Activated T-cell treated with anti-CD3 and anti-CD28 coated beads, Interleukin-2, amount 50 U/mL, for 4 hours (primary cell): ENCODE data around the gene SLC35G2. TPM values are rescaled to one million over a fixed set of nuclear protein-coding genes. Genes with fewer than 3 reads are reported as not detected.
"Not testable (repeated sequence)": the region's sequence is repeated elsewhere in the genome, so short reads cannot be mapped to it uniquely, and the experiment has no call there.

Experiments used
- ATAC-seq, 2 donors: fragments of 200-7000 bp; cut with Tn5 transposase; one replicate each; pipeline ENCODE4 v1.10.0; 2021
- DNase-seq: peaks from one replicate; pipeline ENCODE4 v3.0.0-alpha.2; 2020
- H3K27me3 Mint-ChIP-seq: one replicate; pipeline ENCODE4 v1.8.0; 2021; ENCODE audit warnings: low read depth, mixed read lengths
- H3K36me3 Mint-ChIP-seq: one replicate; pipeline ENCODE4 v1.8.0; 2022; ENCODE audit warnings: mixed read lengths; ENCODE audit not compliant: insufficient read depth
- H3K4me1 Mint-ChIP-seq: one replicate; pipeline ENCODE4 v1.8.0; 2021; ENCODE audit warnings: low read depth, mixed read lengths
- H3K4me3 Mint-ChIP-seq: one replicate; pipeline ENCODE4 v1.8.0; 2021; ENCODE audit warnings: mild to moderate bottlenecking, moderate library complexity, mixed read lengths
- H3K9me3 Mint-ChIP-seq: one replicate; pipeline ENCODE4 v1.8.0; 2021; ENCODE audit warnings: mixed read lengths
- total RNA-seq, 3 donors: library from RNA; stranded (reverse); gene quantifications; one replicate each; pipeline ENCODE4 v1.2.1, GENCODE V29; 2021

Gene SLC35G2
- total RNA-seq = 1 to 10 TPM in 1 of 3 donors, under 1 TPM in 2; 0.40 to 1.1 (median 0.71) TPM

GRCh38 chr3:136818769-136819391 is at the start of gene SLC35G2:
Gene SLC35G2 (plus strand): TSS chr3:136819126. CDS start chr3:136854461, 35,335 bp downstream.
- Mint-ChIP-seq H3K4me1 (peaks cover 20% of the 10 kb centered on the region), H3K36me3 (no peaks in the 10 kb centered on the region), H3K4me3 (peak within 1 kb of the TSS; percentile 80), H3K27me3 (peaks cover 52% of the 10 kb centered on the region), H3K9me3 (peaks cover 7% of the 10 kb centered on the region)
- DNase-seq (peak; percentile 13), ATAC-seq (peak; percentile 64 to 71)

GRCh38 chr3:136772709-136773108 is 46.2 kb upstream of the SLC35G2 start:
- H3K9me3 Mint-ChIP-seq = no peaks in the 10 kb centered on the region
- no peak overlapping the region for H3K4me3 Mint-ChIP-seq
- H3K27me3 Mint-ChIP-seq = no peaks in the 10 kb centered on the region
- H3K36me3 Mint-ChIP-seq = no peaks in the 10 kb centered on the region
- no peak for DNase-seq
- ATAC-seq = no peak
- H3K4me1 Mint-ChIP-seq = no peaks in the 10 kb centered on the region

- H3K4me3 Mint-ChIP-seq = no peak overlapping the region
Observed at GRCh38 chr3:136778865-136779264, 40.1 kb upstream of the SLC35G2 start.

GRCh38 chr3:136780741-136781140 is 38.2 kb upstream of the SLC35G2 start:
- no peaks in the 10 kb centered on the region for H3K36me3 Mint-ChIP-seq
- no peaks in the 10 kb centered on the region for H3K9me3 Mint-ChIP-seq
- no peak for DNase-seq

More at GRCh38 chr3:136778865-136779264, 40.1 kb upstream of the SLC35G2 start:
- H3K36me3 Mint-ChIP-seq = no peaks in the 10 kb centered on the region
- H3K27me3 Mint-ChIP-seq = no peaks in the 10 kb centered on the region
- DNase-seq (no peak), ATAC-seq (no peak)
- H3K9me3 Mint-ChIP-seq = no peaks in the 10 kb centered on the region
- H3K4me1 Mint-ChIP-seq = no peaks in the 10 kb centered on the region

GRCh38 chr3:136783708-136784191 is 35.2 kb upstream of the SLC35G2 start:
- no peaks in the 10 kb centered on the region for H3K9me3 Mint-ChIP-seq
- peaks cover 12% of the 10 kb centered on the region for H3K4me1 Mint-ChIP-seq
- H3K27me3 Mint-ChIP-seq = no peaks in the 10 kb centered on the region
- H3K4me3 Mint-ChIP-seq = no peak overlapping the region
- no peaks in the 10 kb centered on the region for H3K36me3 Mint-ChIP-seq
- ATAC-seq (no peak), DNase-seq (no peak)

More at GRCh38 chr3:136780741-136781140, 38.2 kb upstream of the SLC35G2 start:
- H3K27me3 Mint-ChIP-seq = no peaks in the 10 kb centered on the region
- H3K4me1 Mint-ChIP-seq = no peaks in the 10 kb centered on the region
- H3K4me3 Mint-ChIP-seq = no peak overlapping the region
- no peak for ATAC-seq

- H3K36me3 Mint-ChIP-seq = no peaks in the 10 kb centered on the region
- H3K9me3 Mint-ChIP-seq = no peaks in the 10 kb centered on the region
- peaks cover 12% of the 10 kb centered on the region for H3K4me1 Mint-ChIP-seq
- peaks cover 1% of the 10 kb centered on the region for H3K27me3 Mint-ChIP-seq
- H3K4me3 Mint-ChIP-seq = no peak overlapping the region
- DNase-seq (peak; percentile 6), ATAC-seq (peak in 1 of 2 donors; percentile 65)
Observed at GRCh38 chr3:136787349-136787748, 31.6 kb upstream of the SLC35G2 start.

- Mint-ChIP-seq H3K9me3 (no peaks in the 10 kb centered on the region), H3K4me3 (no peak overlapping the region), H3K36me3 (no peaks in the 10 kb centered on the region), H3K27me3 (peaks cover 1% of the 10 kb centered on the region), H3K4me1 (peaks cover 12% of the 10 kb centered on the region)
- ATAC-seq (no peak), DNase-seq (no peak)
Observed at GRCh38 chr3:136788154-136788553, 30.8 kb upstream of the SLC35G2 start.

- Mint-ChIP-seq H3K4me1 (peaks cover 12% of the 10 kb centered on the region), H3K36me3 (no peaks in the 10 kb centered on the region), H3K27me3 (peaks cover 1% of the 10 kb centered on the region), H3K4me3 (no peak overlapping the region), H3K9me3 (no peaks in the 10 kb centered on the region)
- DNase-seq (no peak), ATAC-seq (no peak)
Observed at GRCh38 chr3:136789976-136790375, 28.9 kb upstream of the SLC35G2 start.

- peaks cover 12% of the 10 kb centered on the region for H3K4me1 Mint-ChIP-seq
- no peaks in the 10 kb centered on the region for H3K36me3 Mint-ChIP-seq
- no peak for DNase-seq
- peaks cover 1% of the 10 kb centered on the region for H3K27me3 Mint-ChIP-seq
- H3K4me3 Mint-ChIP-seq = no peak overlapping the region
- ATAC-seq = no peak
- no peaks in the 10 kb centered on the region for H3K9me3 Mint-ChIP-seq
Observed at GRCh38 chr3:136790786-136791185, 28.1 kb upstream of the SLC35G2 start.

GRCh38 chr3:136792556-136793330 is 26.2 kb upstream of the SLC35G2 start:
- Mint-ChIP-seq H3K9me3 (no peaks in the 10 kb centered on the region), H3K4me3 (no peak overlapping the region), H3K27me3 (peaks cover 1% of the 10 kb centered on the region), H3K36me3 (no peaks in the 10 kb centered on the region), H3K4me1 (no peaks in the 10 kb centered on the region)
- ATAC-seq = no peak
- no peak for DNase-seq

- ATAC-seq, H3K4me3 Mint-ChIP-seq, H3K36me3 Mint-ChIP-seq, H3K4me1 Mint-ChIP-seq, DNase-seq, H3K9me3 Mint-ChIP-seq, H3K27me3 Mint-ChIP-seq: not testable (repeated sequence)
Observed at GRCh38 chr3:136801146-136801545, 17.8 kb upstream of the SLC35G2 start.

GRCh38 chr3:136802481-136802996 is 16.4 kb upstream of the SLC35G2 start:
- H3K4me3 Mint-ChIP-seq = no peak overlapping the region
- no peaks in the 10 kb centered on the region for H3K27me3 Mint-ChIP-seq
- no peaks in the 10 kb centered on the region for H3K4me1 Mint-ChIP-seq
- H3K36me3 Mint-ChIP-seq = no peaks in the 10 kb centered on the region
- no peaks in the 10 kb centered on the region for H3K9me3 Mint-ChIP-seq
- ATAC-seq (no peak), DNase-seq (no peak)

GRCh38 chr3:136804141-136804540 is 14.8 kb upstream of the SLC35G2 start:
- Mint-ChIP-seq H3K36me3 (no peaks in the 10 kb centered on the region), H3K27me3 (no peaks in the 10 kb centered on the region), H3K4me3 (no peak overlapping the region), H3K9me3 (no peaks in the 10 kb centered on the region), H3K4me1 (no peaks in the 10 kb centered on the region)
- ATAC-seq (no peak), DNase-seq (no peak)

- Mint-ChIP-seq H3K36me3 (no peaks in the 10 kb centered on the region), H3K27me3 (no peaks in the 10 kb centered on the region), H3K9me3 (no peaks in the 10 kb centered on the region), H3K4me3 (no peak overlapping the region), H3K4me1 (no peaks in the 10 kb centered on the region)
- ATAC-seq = no peak
- DNase-seq = no peak
Observed at GRCh38 chr3:136804813-136805212, 14.1 kb upstream of the SLC35G2 start.

GRCh38 chr3:136805795-136806194 is 13.1 kb upstream of the SLC35G2 start:
- Mint-ChIP-seq H3K36me3 (no peaks in the 10 kb centered on the region), H3K27me3 (no peaks in the 10 kb centered on the region), H3K9me3 (no peaks in the 10 kb centered on the region)

More at GRCh38 chr3:136805795-136806194, 13.1 kb upstream of the SLC35G2 start:
- Mint-ChIP-seq H3K4me3 (no peak overlapping the region), H3K4me1 (no peaks in the 10 kb centered on the region)
- ATAC-seq (no peak), DNase-seq (no peak)
